ENCODE measurements around the gene RAPGEF2. TPM values are rescaled to one million over a fixed set of nuclear protein-coding genes. Genes with fewer than 3 reads are reported as not detected.

The RAPGEF2 gene
- total and polyA plus RNA-seq, 2 donors from 2014 or later: 6.9 to 50.6 TPM

GRCh38 chr4:159173886-159174285, 71.0 kb downstream of the RAPGEF2 start:
- intact Hi-C loops (cut with DNase I): loop anchor here (10.0 kb wide), 1 partner anchor 319 kb away; no protein-coding TSS in a partner anchor
- H3K4me1 ChIP-seq (ENCODE audit: control insufficient read depth in 2 of 3, insufficient read depth in 2 of 3, low read depth in 1 of 3, low read length in 3 of 3): peaks cover 0 to 10% (median 6%) of the 10 kb centered on the region in 3 donors

GRCh38 chr4:159174645-159175084, 71.8 kb downstream of the RAPGEF2 start:
- intact Hi-C loops (cut with DNase I): loop anchor here (10.0 kb wide), 1 partner anchor 320 kb away; no protein-coding TSS in a partner anchor
- FAIRE-seq: no peak

More at GRCh38 chr4:159173886-159174285, 71.0 kb downstream of the RAPGEF2 start:
- H3K9ac ChIP-seq (ENCODE audit: low read length in 3 of 3): no peak overlapping the region
- no peaks in the 10 kb centered on the region for H3K9me3 ChIP-seq (ENCODE audit: control insufficient read depth in 2 of 3, insufficient read depth in 1 of 3, low read length in 3 of 3)
- H3K4me3 ChIP-seq (ENCODE audit: low read length in 3 of 3): no peak overlapping the region
- no peak for TF ChIP-seq CTCF (IDR thresholded peaks at IDR 0.05; ENCODE audit: borderline replicate concordance, extremely low read depth, insufficient read depth)
- DNase-seq: no peak
- no peak for FAIRE-seq
- no peaks in the 10 kb centered on the region for H3K36me3 ChIP-seq (ENCODE audit: control insufficient read depth in 2 of 3, insufficient read depth in 3 of 3, low read length in 3 of 3)
- no peak overlapping the region for H3K27ac ChIP-seq (ENCODE audit: low read depth in 2 of 2, low read length in 2 of 2)
- H3K27me3 ChIP-seq (ENCODE audit: control insufficient read depth, insufficient read depth, low read length): no peaks in the 10 kb centered on the region

GRCh38 chr4:159175085-159175988, 72.5 kb downstream of the RAPGEF2 start:
- FAIRE-seq (peak; percentile 90), DNase-seq (peak in 4 of 5 donors; percentile 61 to 91 (median 84))
- Histone ChIP-seq H3K9me3 (ENCODE audit: control insufficient read depth in 2 of 3, insufficient read depth in 1 of 3, low read length in 3 of 3) (no peaks in the 10 kb centered on the region), H3K4me3 (ENCODE audit: low read length in 3 of 3) (peak overlapping the region; percentile 5 to 34 (median 24)), H3K27ac (ENCODE audit: low read depth in 2 of 2, low read length in 2 of 2) (no peak overlapping the region), H3K36me3 (ENCODE audit: control insufficient read depth in 2 of 3, insufficient read depth in 3 of 3, low read length in 3 of 3) (no peaks in the 10 kb centered on the region), H3K27me3 (ENCODE audit: control insufficient read depth, insufficient read depth, low read length) (no peaks in the 10 kb centered on the region), H3K4me1 (ENCODE audit: control insufficient read depth in 2 of 3, insufficient read depth in 2 of 3, low read depth in 1 of 3, low read length in 3 of 3) (peaks cover 0 to 16% (median 11%) of the 10 kb centered on the region in 3 donors), H3K9ac (ENCODE audit: low read length in 3 of 3) (peak overlapping the region in 1 of 3 donors; percentile 17)
- peak; percentile 85 for TF ChIP-seq CTCF (IDR thresholded peaks at IDR 0.05; ENCODE audit: borderline replicate concordance, extremely low read depth, insufficient read depth)
- intact Hi-C loops (cut with DNase I): loop anchor here (10.0 kb wide), 1 partner anchor 321 kb away; no protein-coding TSS in a partner anchor

More at GRCh38 chr4:159174645-159175084, 71.8 kb downstream of the RAPGEF2 start:
- DNase-seq: no peak
- no peaks in the 10 kb centered on the region for H3K9me3 ChIP-seq (ENCODE audit: control insufficient read depth in 2 of 3, insufficient read depth in 1 of 3, low read length in 3 of 3)
- H3K4me3 ChIP-seq (ENCODE audit: low read length in 3 of 3): no peak overlapping the region
- H3K27me3 ChIP-seq (ENCODE audit: control insufficient read depth, insufficient read depth, low read length): no peaks in the 10 kb centered on the region
- no peak overlapping the region for H3K27ac ChIP-seq (ENCODE audit: low read depth in 2 of 2, low read length in 2 of 2)
- peaks cover 0 to 13% (median 8%) of the 10 kb centered on the region in 3 donors for H3K4me1 ChIP-seq (ENCODE audit: control insufficient read depth in 2 of 3, insufficient read depth in 2 of 3, low read depth in 1 of 3, low read length in 3 of 3)
- no peaks in the 10 kb centered on the region for H3K36me3 ChIP-seq (ENCODE audit: control insufficient read depth in 2 of 3, insufficient read depth in 3 of 3, low read length in 3 of 3)
- no peak overlapping the region for H3K9ac ChIP-seq (ENCODE audit: low read length in 3 of 3)
- no peak for TF ChIP-seq CTCF (IDR thresholded peaks at IDR 0.05; ENCODE audit: borderline replicate concordance, extremely low read depth, insufficient read depth)

Measured in kidney (tissue), 14 donors.